OCI-LY1 (cell line): ENCODE measurements around the gene STK32B.

Experiments used
- H2AFZ ChIP-seq: fragments of 200-600 bp; sonication (generic), shearing (Covaris generic); 2 replicates; pipeline ENCODE4 v1.6.0; 2014; ENCODE audit warnings: antibody characterized with exemption, mild to moderate bottlenecking, low read length
- H3F3A ChIP-seq: fragments of 200-600 bp; sonication (generic), shearing (Covaris generic); 2 replicates; pipeline ENCODE4 v1.6.0; 2014; ENCODE audit warnings: mild to moderate bottlenecking, antibody characterized with exemption, low read length, moderate library complexity; ENCODE audit not compliant: insufficient read depth
- H3K27ac ChIP-seq: fragments of 200-600 bp; sonication (generic); 2 replicates; pipeline ENCODE4 v1.5.1; 2014; ENCODE audit warnings: low read length, mixed run types, mild to moderate bottlenecking, low read depth; ENCODE audit not compliant: poor library complexity, severe bottlenecking
- H3K27me3 ChIP-seq: fragments of 200-600 bp; sonication (generic); 2 replicates; pipeline ENCODE4 v1.6.0; 2014; ENCODE audit warnings: antibody characterized with exemption, mild to moderate bottlenecking, low read length, moderate library complexity; ENCODE audit not compliant: insufficient read depth
- H3K36me3 ChIP-seq: fragments of 200-600 bp; sonication (generic); 2 replicates; pipeline ENCODE4 v1.6.1; 2014; ENCODE audit warnings: mild to moderate bottlenecking, antibody characterized with exemption, low read length, moderate library complexity, mixed read lengths; ENCODE audit not compliant: insufficient read depth
- H3K4me1 ChIP-seq: fragments of 200-600 bp; sonication (generic); 2 replicates; pipeline ENCODE4 v1.5.1; 2014; ENCODE audit warnings: mild to moderate bottlenecking, low read length, moderate library complexity; ENCODE audit not compliant: insufficient read depth, severe bottlenecking
- H3K4me2 ChIP-seq: fragments of 200-600 bp; sonication (generic), shearing (Covaris generic); 2 replicates; pipeline ENCODE4 v1.6.1; 2014; ENCODE audit warnings: low read length
- H3K4me3 ChIP-seq: fragments of 200-600 bp; sonication (generic); 2 replicates; pipeline ENCODE4 v1.5.1; 2014; ENCODE audit warnings: low read length, low read depth, mild to moderate bottlenecking, mixed read lengths; ENCODE audit not compliant: poor library complexity, severe bottlenecking
- H3K79me2 ChIP-seq: fragments of 200-600 bp; shearing (Covaris generic); 2 replicates; pipeline ENCODE4 v1.6.1; 2016; ENCODE audit warnings: mixed run types, low read length, mixed read lengths; ENCODE audit not compliant: insufficient read depth
- H3K9ac ChIP-seq: fragments of 200-600 bp; sonication (generic), shearing (Covaris generic); 2 replicates; pipeline ENCODE4 v1.6.1; 2014; ENCODE audit warnings: mild to moderate bottlenecking, low read length, mixed read lengths
- H3K9me2 ChIP-seq: fragments of 200-600 bp; sonication (generic), shearing (Covaris generic); 2 replicates; pipeline ENCODE4 v1.6.1; 2014; ENCODE audit warnings: low read depth, mild to moderate bottlenecking, low read length, mixed read lengths
- H3K9me3 ChIP-seq: fragments of 200-600 bp; shearing (Covaris generic); 2 replicates; pipeline ENCODE4 v1.6.1; 2014; ENCODE audit warnings: low read length, mixed read lengths
- H4K20me1 ChIP-seq: fragments of 200-600 bp; sonication (generic), shearing (Covaris generic); 2 replicates; pipeline ENCODE4 v1.6.0; 2016; ENCODE audit warnings: mild to moderate bottlenecking, low read length; ENCODE audit not compliant: insufficient read depth
- EZH2 ChIP-seq: fragments of 200-600 bp; sonication (generic), shearing (Covaris generic); IDR thresholded peaks from 2 replicates; pipeline ENCODE4 v1.8.0; 2017; ENCODE audit warnings: borderline replicate concordance, mixed run types, mild to moderate bottlenecking, antibody characterized with exemption, low read length, moderate library complexity, mixed read lengths
- TF ChIP-seq, protein P1 (sequence below): fragments of 200-600 bp; sonication (generic), shearing (Covaris generic); IDR thresholded peaks from 2 replicates; pipeline ENCODE4 v1.5.1; 2017; ENCODE audit warnings: mild to moderate bottlenecking, antibody characterized with exemption, low read length, moderate library complexity, mixed read lengths

STK32B gene

DNA sequence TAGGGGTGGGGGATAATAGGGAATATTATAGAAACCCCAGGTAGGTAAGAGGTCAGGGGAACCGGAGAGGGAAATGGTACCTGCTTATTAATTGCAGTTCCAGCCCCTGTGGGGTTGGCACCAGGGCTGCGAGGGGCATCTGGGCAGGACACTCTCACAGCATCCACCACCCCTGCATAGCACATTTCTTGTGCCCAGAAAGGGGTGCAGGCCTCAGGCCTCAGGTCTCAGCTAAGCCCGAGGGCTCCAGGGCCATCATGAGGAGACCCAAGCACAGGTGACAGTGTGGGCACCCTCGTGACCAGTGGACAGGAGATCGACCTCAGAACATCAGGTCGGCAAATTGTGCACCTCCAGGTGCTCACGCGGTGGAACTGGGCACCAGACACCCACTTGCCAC is 492.4 kb downstream of the STK32B start:
- no peak overlapping the region for H3K4me3 ChIP-seq
- H3F3A ChIP-seq = no peaks in the 10 kb centered on the region
- no peaks in the 10 kb centered on the region for H3K9me3 ChIP-seq
- H2AFZ ChIP-seq = no peak overlapping the region
- H3K4me1 ChIP-seq = no peaks in the 10 kb centered on the region
- no peaks in the 10 kb centered on the region for H3K36me3 ChIP-seq
- H3K4me2 ChIP-seq = no peak overlapping the region
- H3K27ac ChIP-seq = no peak overlapping the region
- H3K9ac ChIP-seq = no peak overlapping the region
- H3K9me2 ChIP-seq = no peaks in the 10 kb centered on the region
- no peaks in the 10 kb centered on the region for H3K27me3 ChIP-seq
- H4K20me1 ChIP-seq = no peaks in the 10 kb centered on the region
- H3K79me2 ChIP-seq = no peaks in the 10 kb centered on the region
- no peak for TF ChIP-seq EZH2
- TF ChIP-seq, protein P1, sequence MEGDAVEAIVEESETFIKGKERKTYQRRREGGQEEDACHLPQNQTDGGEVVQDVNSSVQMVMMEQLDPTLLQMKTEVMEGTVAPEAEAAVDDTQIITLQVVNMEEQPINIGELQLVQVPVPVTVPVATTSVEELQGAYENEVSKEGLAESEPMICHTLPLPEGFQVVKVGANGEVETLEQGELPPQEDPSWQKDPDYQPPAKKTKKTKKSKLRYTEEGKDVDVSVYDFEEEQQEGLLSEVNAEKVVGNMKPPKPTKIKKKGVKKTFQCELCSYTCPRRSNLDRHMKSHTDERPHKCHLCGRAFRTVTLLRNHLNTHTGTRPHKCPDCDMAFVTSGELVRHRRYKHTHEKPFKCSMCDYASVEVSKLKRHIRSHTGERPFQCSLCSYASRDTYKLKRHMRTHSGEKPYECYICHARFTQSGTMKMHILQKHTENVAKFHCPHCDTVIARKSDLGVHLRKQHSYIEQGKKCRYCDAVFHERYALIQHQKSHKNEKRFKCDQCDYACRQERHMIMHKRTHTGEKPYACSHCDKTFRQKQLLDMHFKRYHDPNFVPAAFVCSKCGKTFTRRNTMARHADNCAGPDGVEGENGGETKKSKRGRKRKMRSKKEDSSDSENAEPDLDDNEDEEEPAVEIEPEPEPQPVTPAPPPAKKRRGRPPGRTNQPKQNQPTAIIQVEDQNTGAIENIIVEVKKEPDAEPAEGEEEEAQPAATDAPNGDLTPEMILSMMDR = no peak

DNA sequence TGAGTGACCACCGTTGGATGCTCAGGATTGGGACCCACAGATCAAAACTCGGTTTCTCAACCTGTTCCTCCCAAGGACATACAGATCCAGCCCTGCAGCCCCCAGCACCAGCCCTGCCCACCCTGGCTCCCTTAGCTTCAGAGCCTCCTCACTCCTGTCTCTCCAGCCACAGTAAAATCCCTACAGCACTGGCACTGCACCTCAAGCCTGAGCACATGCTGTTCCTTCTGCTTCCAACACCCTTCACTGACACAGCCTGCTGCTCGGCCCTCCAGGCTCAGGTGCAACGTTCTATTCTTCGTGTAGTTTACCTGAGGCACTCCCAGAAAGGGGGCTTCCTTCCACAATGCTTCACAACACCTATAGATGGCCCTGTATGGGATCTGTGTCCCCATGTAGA is 493.5 kb downstream of the STK32B start:
- H3K9me3 ChIP-seq = no peaks in the 10 kb centered on the region

DNA sequence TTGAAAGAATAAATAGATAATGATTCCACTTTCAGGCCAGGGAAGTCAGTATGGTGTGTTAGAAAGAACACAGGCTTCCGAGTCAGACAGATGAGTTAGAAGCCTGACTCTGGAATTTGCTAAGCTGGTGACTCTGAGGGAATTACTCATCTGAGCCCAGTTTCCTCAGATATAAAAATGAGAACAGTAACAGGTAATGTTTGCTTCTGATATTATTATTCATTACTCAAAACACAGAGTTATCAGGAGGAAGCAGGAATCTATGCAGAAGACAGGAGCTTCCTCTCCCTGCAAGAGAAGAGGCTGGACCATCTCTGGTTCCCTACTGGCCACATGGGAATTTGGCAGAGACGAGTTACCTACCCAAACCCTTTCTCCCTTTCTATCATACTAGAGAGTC is 494.0 kb downstream of the STK32B start:
- Histone ChIP-seq H3K79me2 (no peaks in the 10 kb centered on the region), H4K20me1 (no peaks in the 10 kb centered on the region), H3K9ac (no peak overlapping the region), H2AFZ (no peak overlapping the region), H3K4me3 (no peak overlapping the region), H3K4me2 (no peak overlapping the region), H3K9me3 (no peaks in the 10 kb centered on the region), H3K9me2 (no peaks in the 10 kb centered on the region), H3F3A (no peaks in the 10 kb centered on the region), H3K4me1 (no peaks in the 10 kb centered on the region), H3K27me3 (no peaks in the 10 kb centered on the region), H3K36me3 (no peaks in the 10 kb centered on the region), H3K27ac (no peak overlapping the region)
- TF ChIP-seq, protein P1 = no peak
- TF ChIP-seq EZH2 = no peak

More for the DNA sequence above, 493.5 kb downstream of the STK32B start:
- H3K27me3 ChIP-seq = no peaks in the 10 kb centered on the region
- no peak overlapping the region for H3K27ac ChIP-seq
- no peaks in the 10 kb centered on the region for H3K36me3 ChIP-seq
- H3K4me3 ChIP-seq = no peak overlapping the region
- H3K9me2 ChIP-seq = no peaks in the 10 kb centered on the region
- H3K4me1 ChIP-seq = no peaks in the 10 kb centered on the region
- H3K79me2 ChIP-seq = no peaks in the 10 kb centered on the region
- TF ChIP-seq EZH2 = no peak
- TF ChIP-seq, protein P1 = no peak
- H3K9ac ChIP-seq = no peak overlapping the region
- no peak overlapping the region for H3K4me2 ChIP-seq
- no peak overlapping the region for H2AFZ ChIP-seq
- H3F3A ChIP-seq = no peaks in the 10 kb centered on the region
- no peaks in the 10 kb centered on the region for H4K20me1 ChIP-seq
